Activated CD8-positive, alpha-beta memory T cell treated with anti-CD3 and anti-CD28 coated beads, Interleukin-2, amount 10 ng/mL, durations not matched to agents 7 days and 5 days (primary cell): Measurements from ENCODE around the gene LOXL4. TPM values are rescaled to one million over a fixed set of nuclear protein-coding genes. Genes with fewer than 3 reads are reported as not detected.

Experiments used
- ATAC-seq: fragments of 150-1000 bp; cut with Tn5 transposase; one replicate; pipeline ENCODE4 v1.10.0; 2021; ENCODE audit warnings: moderate library complexity
- CTCF ChIA-PET: fragments of 350-600 bp; sonication (Branson Sonifier 250); formaldehyde crosslinking; loops from one replicate; lab custom pipeline; 2021; ENCODE audit warnings: antibody characterized with exemption; lab: Charles Lee
- DNase-seq: peaks from one replicate; pipeline ENCODE4 v3.0.0-alpha.2; 2020
- H3K27ac Mint-ChIP-seq: one replicate; pipeline ENCODE4 v1.8.0; 2021; ENCODE audit warnings: mild to moderate bottlenecking, mixed read lengths
- H3K27me3 Mint-ChIP-seq: one replicate; pipeline ENCODE4 v1.8.0; 2021; ENCODE audit warnings: mixed read lengths
- H3K36me3 Mint-ChIP-seq: one replicate; pipeline ENCODE4 v1.8.0; 2021; ENCODE audit warnings: mild to moderate bottlenecking, mixed read lengths
- H3K4me1 Mint-ChIP-seq: one replicate; pipeline ENCODE4 v1.8.0; 2021; ENCODE audit warnings: mixed read lengths
- H3K4me3 Mint-ChIP-seq: one replicate; pipeline ENCODE4 v1.8.0; 2021; ENCODE audit warnings: mild to moderate bottlenecking, moderate library complexity, mixed read lengths
- H3K9me3 Mint-ChIP-seq: one replicate; pipeline ENCODE4 v1.8.0; 2022; ENCODE audit warnings: low read depth, mixed read lengths
- total RNA-seq, 2 experiments: library from RNA; stranded (reverse); gene quantifications; one replicate each; pipeline ENCODE4 v1.2.3, GENCODE V29; 2021

The LOXL4 gene
- total RNA-seq, 2 experiments from 2014 or later: not detected

GRCh38 chr10:98208925-98209324, 59.1 kb downstream of the LOXL4 start:
- H3K4me3 Mint-ChIP-seq: no peak overlapping the region
- ATAC-seq (no peak), DNase-seq (no peak)
- peaks cover 39% of the 10 kb centered on the region for H3K36me3 Mint-ChIP-seq
- CTCF ChIA-PET: no interaction called here
- no peaks in the 10 kb centered on the region for H3K27me3 Mint-ChIP-seq
- peaks cover 1% of the 10 kb centered on the region for H3K4me1 Mint-ChIP-seq
- no peak overlapping the region for H3K27ac Mint-ChIP-seq
- no peaks in the 10 kb centered on the region for H3K9me3 Mint-ChIP-seq

DNA sequence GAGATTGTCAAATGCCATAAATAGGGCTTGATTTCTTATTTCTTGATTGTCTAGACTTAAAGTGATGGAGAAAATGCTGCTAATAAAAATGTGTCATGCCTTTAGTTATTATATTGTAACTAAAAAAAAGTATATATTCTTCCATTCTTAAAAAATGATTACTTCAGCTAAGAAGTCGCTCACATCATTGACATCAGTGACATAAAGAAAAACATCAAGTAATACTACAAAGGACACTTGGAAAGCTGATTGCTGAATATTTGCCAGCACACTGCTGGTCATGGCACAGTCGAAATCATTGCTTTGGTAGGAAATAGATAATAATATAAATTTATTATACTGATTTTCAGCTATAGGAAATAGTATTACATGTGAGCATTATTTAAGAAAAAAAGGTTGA, 62.6 kb downstream of the LOXL4 start:
- Mint-ChIP-seq H3K27me3 (no peaks in the 10 kb centered on the region), H3K4me1 (peaks cover 1% of the 10 kb centered on the region), H3K9me3 (no peaks in the 10 kb centered on the region), H3K36me3 (peaks cover 22% of the 10 kb centered on the region), H3K27ac (no peak overlapping the region), H3K4me3 (no peak overlapping the region)
- no peak for DNase-seq
- CTCF ChIA-PET: no interaction called here
- ATAC-seq: no peak

- no peak for ATAC-seq
- no peaks in the 10 kb centered on the region for H3K9me3 Mint-ChIP-seq
- H3K4me1 Mint-ChIP-seq: peaks cover 1% of the 10 kb centered on the region
- no peak overlapping the region for H3K4me3 Mint-ChIP-seq
- DNase-seq: no peak
- CTCF ChIA-PET: no interaction called here
- peaks cover 3% of the 10 kb centered on the region for H3K36me3 Mint-ChIP-seq
- H3K27me3 Mint-ChIP-seq: no peaks in the 10 kb centered on the region
- no peak overlapping the region for H3K27ac Mint-ChIP-seq
These were observed 65.6 kb downstream of the LOXL4 start for GRCh38 chr10:98202378-98202777.

DNA sequence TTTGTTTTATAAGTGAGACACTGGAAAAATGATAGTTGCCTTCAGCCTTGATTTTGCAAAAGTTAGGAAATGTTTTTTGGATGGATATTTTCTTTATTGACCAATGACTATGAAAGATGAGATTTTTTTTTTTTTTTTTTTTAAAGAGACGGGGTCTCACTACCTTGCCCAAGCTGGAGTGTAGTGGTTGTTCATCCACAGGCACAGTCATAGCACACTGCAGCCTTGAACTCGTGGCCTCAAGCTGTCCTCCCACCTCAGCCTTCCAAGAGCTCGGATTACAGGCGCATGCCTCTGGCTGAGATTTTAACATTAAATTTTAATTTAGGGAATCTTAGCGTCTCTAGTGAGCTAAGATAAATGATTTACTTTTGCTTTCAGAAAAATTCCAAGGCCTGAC, 66.2 kb downstream of the LOXL4 start:
- Mint-ChIP-seq H3K27ac (no peak overlapping the region), H3K4me1 (no peaks in the 10 kb centered on the region), H3K27me3 (no peaks in the 10 kb centered on the region), H3K4me3 (no peak overlapping the region), H3K9me3 (no peaks in the 10 kb centered on the region), H3K36me3 (peaks cover 4% of the 10 kb centered on the region)
- DNase-seq (no peak), ATAC-seq (no peak)
- CTCF ChIA-PET: no interaction called here

Other genes starting within 250 kb of the LOXL4 start
- gene CRTAC1, start 237.6 kb downstream of the LOXL4 start, total RNA-seq: not detected
- gene R3HCC1L, start 133.5 kb downstream of the LOXL4 start, total RNA-seq: 10 to 100 TPM; 17.4 to 19.1 TPM
- gene PYROXD2, start 147.0 kb upstream of the LOXL4 start, total RNA-seq: 1 to 10 TPM; 5.1 to 7.5 TPM
- 10 to 100 TPM; 72.0 to 99.5 TPM for gene HPS1, start 178.7 kb upstream of the LOXL4 start, total RNA-seq